HG02642 (cell line): ENCODE measurements around the gene ASIC3.

Source experiments
- ATAC-seq: cut with Tn5 transposase; IDR thresholded peaks from one replicate; pipeline ENCODE4 v1.9.1; 2021; ENCODE audit warnings: mild to moderate bottlenecking; ENCODE audit not compliant: unreplicated experiment, poor library complexity

The ASIC3 gene

DNA sequence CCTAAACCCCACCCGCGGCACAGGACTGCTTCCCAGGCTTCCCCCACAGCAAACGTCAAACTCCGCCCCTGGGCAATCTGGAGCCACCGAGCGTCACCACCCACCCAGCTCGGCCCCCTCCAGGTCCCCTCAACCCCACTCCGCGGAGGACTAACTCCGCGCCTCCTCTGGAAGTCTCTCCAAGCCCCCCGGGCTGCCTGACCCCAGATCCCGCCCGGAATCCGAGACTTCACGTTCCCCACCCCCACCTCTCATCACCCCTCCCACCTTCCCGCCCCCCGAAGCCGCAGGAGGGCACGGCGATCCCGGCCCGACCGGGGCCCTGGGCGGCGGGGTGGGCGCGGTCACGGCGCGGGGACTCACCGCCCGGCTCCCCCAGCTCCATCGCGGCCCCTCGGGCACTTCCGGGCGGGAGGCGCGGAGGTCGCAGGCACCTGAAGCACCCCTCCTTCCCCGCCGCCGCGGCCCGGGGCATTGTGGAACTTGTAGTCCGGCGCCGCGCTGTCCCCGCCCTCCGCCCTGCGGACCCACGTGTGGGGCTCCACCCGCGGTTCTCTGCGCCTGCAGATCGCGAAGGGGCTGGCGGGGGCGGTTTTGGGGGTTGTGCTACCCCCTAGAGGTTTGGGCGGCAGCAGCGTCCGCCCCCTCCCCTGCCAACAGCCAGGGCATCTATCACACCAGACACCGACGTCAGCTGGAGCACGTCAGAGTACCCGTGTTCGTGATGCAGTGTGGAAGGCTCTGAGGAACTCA lies 34.9 kb downstream of the ASIC3 start, which contains the start of gene TMUB1:
Gene TMUB1, minus strand, starts transcription at position 423 of the 753 bp plus-strand sequence. CDS start 930 bp downstream, outside the sequence.
- ATAC-seq: peak; percentile 53

DNA sequence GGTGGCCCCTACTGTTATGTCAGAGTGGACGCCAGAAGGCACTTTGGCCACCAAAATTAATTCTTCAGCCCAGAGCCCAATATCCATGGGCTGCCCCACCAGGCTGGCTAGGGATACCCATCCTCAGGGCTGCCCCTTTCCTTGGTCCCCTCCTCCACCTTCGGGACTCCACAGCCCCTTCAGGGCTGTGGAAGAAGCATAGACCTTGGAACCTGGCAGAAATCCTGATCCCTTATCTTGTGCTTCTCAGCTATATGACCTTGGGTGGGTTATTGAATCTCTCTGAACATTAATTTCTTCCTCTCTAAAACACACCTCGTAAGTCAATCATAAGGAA lies 35.5 kb downstream of the ASIC3 start:
- no peak for ATAC-seq

DNA sequence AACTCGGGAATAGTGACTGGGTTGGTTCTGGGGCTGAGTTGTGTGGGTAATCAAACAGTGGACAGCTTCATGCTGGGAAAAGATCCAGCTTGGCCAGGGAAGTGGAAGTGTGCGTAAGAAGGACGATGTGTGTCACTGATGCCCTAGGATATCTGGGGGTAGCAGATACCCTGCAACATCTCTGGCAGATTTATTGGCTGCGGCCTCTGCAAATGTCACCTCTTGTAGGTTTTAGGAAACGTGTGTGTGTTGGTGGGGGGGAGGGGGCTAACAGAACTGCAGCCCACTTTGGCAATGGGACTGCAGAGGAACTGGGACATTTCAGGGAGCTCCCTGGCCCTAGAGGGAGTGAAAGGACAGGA lies 37.0 kb downstream of the ASIC3 start:
- no peak for ATAC-seq

DNA sequence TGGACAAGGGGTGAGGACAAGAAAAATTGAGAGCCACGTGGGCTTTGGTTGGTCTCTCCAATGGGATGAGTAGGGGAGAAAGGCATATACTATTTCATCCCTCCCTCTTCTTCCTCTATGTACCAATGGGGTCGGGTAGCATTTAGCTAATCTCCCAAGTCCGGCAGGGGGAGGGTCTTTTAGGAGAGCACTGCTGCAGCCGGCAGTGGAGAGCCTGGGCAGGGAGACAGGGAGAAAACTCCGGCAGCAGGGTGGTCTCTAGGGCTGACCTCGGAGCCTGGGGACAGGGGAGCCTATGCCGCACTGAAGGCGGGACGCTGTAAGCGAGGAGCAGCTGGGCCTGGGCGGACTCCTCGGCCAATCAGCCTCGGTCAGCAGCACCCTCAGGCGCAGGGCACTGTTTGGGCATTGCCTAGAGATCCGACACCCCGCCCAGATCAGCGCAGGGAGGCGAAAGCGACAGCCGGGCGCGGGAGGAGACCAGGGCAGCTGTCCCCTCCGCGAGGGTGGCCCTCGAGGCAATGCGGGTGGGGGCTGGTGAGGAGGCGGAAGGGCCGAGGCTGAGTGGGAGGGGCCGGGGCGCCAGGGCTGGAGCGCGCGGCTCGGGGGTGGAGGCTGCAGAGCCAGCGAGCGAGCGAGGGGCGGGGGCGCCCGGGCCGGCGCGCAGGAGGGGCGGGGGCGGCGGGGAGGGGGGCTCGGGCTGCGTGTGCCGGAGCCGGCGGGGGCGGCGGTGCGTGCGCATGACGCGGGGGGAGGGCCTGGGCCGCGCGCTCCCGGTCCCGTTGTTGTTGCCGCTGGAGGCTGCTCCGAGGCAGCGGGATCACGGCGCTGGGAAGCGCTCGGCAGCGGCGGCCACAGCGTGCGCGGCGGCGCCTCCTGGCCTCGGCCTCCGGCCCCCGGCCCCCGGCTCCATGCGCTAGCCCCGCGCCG lies 37.6 kb downstream of the ASIC3 start, which contains the start of gene AGAP3:
Gene AGAP3, plus strand, starts transcription at position 785 of the 930 bp plus-strand sequence. CDS start 267 bp downstream, outside the sequence.
- ATAC-seq: peak; percentile 44

DNA sequence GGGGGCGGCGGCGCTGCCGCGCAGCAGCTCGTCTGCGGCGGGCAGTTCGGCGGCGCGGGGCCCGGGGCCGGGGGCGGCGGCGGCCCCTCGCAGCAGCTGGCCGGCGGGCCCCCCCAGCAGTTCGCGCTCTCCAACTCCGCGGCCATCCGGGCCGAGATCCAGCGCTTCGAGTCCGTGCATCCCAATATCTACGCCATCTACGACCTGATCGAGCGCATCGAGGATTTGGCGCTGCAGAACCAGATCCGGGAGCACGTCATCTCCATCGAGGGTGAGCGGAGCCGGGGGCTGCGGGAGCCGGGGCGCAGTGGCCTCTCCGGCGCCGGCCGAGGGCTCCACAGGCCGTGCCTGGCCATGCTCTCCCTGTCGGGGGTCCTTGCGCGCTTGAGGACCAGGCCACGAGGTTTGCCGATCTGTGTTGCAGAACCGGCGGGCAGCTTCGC lies 38.5 kb downstream of the ASIC3 start:
- no peak for ATAC-seq

DNA sequence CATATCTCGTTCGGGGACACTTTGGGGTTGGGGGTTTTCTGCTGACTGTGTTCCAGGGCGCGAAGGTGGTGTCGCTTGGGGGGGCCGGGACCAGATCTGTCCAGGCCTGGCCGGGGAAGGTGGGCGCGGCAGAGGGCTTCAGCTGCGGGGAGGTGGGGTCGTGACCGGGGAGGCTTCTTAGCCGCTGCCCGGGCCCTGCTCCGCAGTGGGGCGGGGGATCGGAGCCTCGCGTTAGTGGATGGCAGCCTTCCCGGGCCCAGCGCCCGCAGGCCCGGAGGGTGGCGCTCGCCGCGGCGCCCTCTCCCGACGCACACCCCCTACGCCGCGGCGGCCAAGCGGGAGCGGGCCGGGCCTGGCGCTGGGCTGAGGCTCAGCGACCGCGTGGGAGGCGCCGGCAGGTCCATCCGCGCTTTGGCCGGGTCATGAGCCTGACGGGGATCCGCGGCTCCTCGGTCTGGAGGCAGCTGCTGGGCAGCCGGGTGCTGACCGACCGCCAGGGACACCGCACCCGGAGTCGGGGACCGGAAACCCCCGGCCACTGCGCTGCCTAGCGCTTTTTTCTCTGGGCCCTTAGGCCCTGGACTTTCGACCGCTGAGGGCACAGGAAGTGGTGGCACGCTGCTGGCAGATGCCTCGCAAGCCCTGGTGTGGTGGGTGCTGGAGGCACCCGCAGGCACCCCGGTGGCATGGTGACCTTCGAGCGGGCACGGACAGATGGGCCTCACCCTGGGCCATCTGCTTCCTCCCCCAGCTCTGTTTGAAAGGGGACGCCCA lies 39.1 kb downstream of the ASIC3 start:
- no peak for ATAC-seq

DNA sequence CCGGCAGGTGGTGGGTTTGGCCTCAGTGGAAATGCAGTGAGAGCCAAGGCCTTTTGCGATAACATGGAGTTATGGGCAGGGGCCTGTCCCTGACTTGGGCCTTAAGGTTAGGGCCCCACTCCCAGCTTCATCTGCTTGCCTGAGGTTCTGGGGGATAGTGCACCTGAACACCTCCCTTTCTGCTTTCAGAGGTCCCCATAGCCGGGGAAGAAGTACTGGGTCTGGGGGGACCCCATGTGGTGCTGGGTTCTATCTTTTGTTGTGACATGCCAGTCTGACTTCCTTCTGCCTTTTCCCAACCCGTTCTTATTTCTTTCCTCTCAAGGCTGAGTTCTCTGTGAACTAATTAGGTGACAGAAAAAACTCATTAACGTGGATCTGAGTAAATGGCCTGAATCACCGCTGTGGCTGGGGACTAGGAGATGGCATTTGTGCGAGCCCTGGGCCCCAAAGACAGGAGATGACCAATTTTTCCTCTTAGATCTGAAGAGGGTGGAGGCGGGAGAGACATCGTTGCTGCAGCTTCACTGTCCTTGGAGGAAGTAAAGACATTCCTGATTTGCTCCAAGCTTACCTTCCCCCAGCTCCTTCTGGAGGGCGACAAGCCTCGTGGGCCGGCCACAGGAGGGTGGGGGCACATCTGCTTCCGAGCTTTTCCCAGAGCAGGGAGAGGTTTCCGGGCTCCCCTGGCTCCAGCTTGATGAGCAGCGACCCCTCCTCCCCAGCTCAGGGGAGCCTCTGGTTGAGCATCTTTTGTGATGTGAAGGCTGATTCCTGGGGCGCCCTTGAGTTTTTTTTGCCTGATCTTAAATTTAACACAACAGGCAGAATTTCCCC lies 39.9 kb downstream of the ASIC3 start:
- ATAC-seq: no peak

DNA sequence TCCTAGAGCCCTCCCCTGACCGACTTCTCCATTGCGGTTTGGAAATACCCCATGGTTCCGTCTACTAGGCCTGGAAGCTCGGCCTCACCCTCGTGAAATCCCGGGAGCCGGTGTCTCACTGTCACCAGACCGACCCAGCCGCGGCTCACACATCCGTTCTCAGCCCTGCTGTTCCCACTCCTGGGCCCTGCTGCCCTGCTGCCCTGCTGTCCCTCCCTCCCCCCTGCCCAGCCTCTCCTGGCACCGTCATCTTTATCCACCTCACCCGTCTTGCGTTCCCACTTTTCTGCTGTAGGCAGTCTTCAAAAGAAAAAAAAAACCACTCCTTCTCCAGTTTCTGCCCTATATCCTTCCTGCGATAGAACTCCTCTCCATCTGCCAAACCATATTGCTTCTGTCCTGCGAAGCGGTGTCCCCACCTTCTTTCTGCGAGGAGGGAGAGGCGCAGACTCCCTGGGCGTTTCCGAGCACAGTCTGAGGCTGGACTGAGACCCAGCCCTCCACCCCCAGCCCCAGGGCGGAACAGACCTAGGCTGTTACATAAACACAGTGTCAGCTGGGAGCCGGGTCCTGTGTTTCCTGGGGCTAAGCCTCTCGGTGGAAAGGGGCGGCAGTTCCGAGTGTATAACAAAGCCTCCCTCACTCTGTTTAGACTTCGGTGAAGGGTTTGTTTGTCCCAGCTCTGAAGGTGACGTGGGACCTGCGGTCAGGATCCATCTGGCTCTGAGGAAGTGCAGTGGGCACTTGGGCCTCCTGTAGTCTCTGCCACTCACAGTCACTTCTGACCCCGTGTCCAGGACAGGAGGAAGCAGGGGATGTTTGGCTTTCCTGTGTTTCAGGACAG lies 40.7 kb downstream of the ASIC3 start:
- no peak for ATAC-seq

DNA sequence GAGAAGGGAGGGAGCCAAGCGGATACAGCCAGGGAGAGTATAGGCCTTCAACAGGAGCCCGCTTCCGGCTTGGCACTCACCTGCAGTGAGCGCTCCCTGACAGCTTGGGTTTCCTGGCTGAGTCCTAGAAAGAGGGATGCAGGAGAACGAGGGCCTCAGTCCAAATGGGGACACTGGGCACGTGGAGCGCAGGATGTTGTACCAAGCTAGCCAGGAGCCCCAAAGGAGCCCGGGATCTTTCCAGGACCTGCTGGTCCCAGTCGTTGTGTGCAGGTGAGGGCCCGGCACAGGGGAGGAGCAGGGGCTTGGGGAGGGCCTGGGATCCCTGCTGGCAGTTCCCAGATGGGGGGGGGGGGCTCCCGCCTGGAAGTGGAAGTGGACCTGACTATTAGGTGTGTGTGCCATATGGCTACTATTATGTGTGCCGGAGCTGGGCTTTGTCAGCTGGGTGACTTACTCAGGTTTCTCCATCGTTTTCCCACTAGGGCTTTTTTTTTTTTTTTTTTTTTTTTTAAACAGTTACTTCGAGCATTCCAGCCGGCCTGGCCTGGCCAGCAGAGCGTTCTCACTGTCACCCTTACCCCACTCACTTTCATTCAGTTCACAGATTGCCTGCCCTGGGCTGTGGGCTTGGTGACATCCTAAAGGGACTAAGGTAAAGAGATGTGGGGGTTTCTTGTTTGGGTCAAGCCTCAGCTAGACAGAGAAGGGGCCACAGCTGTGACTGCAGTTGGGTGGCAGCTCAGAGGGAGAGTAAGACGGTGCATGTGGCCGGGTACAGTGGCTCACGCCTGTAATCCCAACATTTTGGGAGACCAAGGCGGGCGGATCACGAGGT lies 41.8 kb downstream of the ASIC3 start:
- ATAC-seq: no peak

DNA sequence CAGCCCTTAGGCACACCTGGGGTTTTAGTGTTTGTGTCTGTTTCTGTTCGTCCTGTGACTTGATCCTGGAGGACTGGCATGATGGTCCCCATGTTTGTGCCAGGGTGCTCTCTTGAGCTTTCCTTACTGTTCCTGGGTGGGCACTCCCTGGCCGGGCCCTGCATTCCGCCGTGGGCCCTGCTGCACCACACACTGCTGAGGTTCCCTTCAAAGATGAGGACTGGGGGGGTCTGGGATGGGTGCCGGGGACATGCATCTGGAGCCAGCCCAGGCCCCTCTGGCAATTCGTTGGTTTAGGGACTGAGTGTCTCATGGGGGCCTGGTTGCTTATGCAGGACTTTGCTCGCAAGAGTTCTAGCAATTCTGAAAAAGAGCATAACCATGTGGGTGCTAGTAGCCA lies 42.7 kb downstream of the ASIC3 start:
- ATAC-seq: no peak

DNA sequence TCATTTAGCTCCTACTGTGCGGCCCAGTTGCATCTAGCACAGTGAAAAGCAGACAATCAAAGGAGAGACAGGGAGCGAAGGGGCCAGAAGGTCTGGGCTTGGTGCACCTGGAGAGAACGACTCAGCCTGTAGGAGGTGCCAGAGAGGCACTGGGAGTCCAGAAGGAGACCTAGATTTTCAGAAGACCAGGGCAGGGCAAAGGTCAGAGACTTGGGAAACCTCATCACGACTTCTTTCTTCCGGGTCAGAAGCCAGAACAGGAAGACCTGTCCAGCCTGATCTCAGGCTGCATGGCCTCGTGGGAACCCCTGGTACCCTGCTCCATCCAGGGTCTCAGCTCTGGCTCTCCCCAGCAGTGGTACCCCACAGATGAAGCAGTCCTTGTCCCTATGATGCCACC lies 43.1 kb downstream of the ASIC3 start:
- no peak for ATAC-seq

DNA sequence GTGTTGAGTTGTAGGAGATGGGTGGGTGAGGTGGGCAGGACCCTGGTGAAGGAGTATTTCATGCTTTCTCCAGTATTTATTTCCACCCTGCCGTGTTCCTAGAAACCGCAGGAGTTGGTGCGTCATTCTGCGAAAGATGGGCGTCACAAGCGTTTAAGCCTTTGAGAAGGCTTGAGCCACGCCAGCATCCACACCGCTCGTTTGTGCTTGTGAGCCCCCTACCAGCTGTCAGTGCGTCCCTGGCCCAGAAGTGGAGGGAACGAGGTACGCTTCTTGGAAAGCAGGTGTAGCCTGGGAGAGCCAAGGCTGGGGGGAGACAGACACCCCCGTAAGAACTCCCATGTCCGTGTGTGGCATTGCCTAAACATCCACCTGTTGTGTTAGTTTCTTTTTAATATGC lies 43.7 kb downstream of the ASIC3 start:
- no peak for ATAC-seq

DNA sequence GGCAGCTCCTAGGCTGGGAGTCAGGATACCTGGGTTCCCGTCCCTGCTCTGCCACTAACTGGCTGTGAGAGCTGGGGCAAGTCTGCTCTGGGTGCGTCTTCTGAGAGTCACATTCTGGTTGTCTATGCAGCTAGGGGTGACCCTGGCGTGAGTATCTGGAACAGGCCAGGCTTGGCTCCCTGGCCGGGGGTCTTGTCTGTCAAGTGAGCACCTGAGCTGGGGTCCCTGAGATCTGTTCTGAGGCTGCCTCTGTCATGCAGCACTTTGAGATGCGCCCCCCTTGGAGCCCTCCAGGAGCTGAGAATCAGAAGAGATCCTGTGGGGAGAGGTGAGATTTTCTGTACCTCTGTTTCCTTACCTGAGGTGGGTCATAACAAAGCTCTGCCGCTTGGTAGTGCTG lies 45.4 kb downstream of the ASIC3 start:
- no peak for ATAC-seq

DNA sequence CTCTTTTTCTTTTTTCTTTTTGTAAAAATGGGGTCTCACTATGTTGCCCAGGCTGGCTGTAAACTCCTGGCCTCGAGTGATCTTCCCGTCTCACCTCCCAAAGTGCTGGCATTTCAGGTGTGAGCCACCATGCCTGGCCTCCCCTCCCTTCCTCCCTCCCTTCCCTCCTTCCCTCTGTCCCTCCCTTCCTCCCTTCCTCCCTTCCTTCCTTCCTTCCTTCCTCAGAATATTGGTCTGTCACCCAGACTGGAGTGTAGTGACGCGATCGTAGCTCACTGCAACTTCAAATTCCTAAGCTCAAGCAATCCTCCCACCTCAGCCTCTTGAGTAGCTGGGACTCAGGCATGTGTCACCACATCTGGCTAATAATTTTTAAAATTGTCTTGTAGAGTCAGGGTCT lies 46.3 kb downstream of the ASIC3 start:
- no peak for ATAC-seq

DNA sequence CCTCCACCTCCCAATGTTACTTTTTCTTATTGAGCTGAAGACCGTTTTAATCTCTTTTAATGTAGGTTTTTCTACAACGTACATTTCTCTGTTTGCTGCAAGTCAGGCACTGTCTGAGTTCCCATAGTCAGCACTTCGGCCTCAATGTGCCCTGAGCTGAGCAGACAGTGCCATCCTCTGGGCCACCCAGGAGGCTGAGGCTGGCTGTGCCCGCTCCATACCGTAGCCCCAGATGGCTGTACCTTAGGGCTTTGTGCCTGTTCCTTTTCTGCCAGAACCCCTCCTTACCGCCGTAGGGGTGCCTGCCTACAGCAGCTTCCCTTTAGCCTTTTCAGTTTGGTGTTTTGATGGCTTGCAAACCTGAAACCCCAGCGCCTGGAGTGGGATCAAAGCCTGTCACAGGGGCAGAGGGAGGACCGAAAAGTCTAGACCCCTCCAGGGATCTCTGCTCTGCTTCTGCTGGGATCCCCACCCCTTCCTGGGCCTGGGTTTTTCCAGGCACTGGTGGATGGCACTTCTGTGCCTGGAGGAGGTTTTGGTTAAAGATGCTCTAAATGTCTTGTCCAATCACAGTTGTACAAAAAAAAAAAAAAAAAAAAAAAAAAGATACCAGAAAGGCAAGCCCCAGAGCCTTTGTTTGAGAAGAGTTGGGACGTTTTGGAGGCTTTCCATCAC lies 46.9 kb downstream of the ASIC3 start:
- ATAC-seq: no peak

DNA sequence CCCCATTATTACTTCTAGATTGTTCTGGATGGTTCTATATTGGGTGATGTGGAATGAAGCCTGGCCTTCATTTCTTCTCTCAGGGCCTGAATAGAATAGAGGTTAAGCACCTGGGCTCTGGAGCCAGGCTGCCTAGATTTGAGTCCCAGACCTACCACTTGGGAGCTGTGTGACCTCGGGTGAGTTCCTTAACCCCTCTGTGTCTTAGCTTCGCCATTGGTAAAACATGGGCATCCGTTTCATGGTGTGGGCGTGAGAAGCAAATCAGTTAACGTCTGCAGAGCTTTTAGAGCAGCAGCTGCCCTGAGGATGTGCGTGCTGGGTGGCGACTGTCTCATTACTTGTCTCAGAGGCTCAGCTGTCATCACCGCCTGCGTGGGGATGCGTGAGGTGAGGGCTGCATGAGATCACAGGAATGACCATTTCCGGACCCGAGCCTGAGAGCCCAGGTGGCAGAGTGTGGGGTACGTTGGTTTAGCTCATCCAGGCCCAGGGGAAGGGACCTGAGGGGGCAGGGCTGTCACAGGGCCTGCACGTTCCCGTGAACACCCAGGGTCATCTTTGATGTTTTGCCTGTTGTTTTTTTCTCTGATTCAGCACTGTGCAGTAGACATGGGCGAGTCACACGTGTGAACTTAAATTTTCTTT lies 47.6 kb downstream of the ASIC3 start:
- no peak for ATAC-seq
